K562 (cell line): ENCODE results near the gene MRPL2. TPM values are rescaled to one million over a fixed set of nuclear protein-coding genes. Genes with fewer than 3 reads are reported as not detected.

Experiments
- CHCHD3 ChIP-seq: fragments of 250-450 bp; sonication (Bioruptor Pico); IDR thresholded peaks from 2 replicates; pipeline ENCODE4 v2.1.2; 2022; ENCODE audit warnings: mild to moderate bottlenecking
- EGR1 ChIP-seq: fragments of 450-650 bp; conservative IDR thresholded peaks from 2 replicates; pipeline ENCODE4 v1.6.1; 2017; ENCODE audit warnings: mild to moderate bottlenecking
- ELF2 ChIP-seq: fragments of 250-450 bp; sonication (Bioruptor Pico); IDR thresholded peaks from 2 replicates; pipeline ENCODE4 v1.5.0; 2021; ENCODE audit warnings: mild to moderate bottlenecking
- JUN ChIP-seq, 2 experiments: sonication (generic) in 1 of 2; formaldehyde crosslinking in 1 of 2; IDR thresholded peaks; 2 replicates each; pipeline versions ENCODE4 v1.6.1 to v1.8.0; 2012 to 2022; ENCODE audit warnings: borderline replicate concordance in 2 of 2, mild to moderate bottlenecking in 2 of 2, improper control_type of control experiment in 1 of 2, low read depth in 1 of 2, low read length in 1 of 2, missing genetic modification reagents in 1 of 2
- MED1 ChIP-seq: sonication (generic); formaldehyde crosslinking; IDR thresholded peaks from 2 replicates; pipeline ENCODE4 v1.8.1; 2023; ENCODE audit warnings: missing genetic modification reagents, borderline replicate concordance
- NCOA4 ChIP-seq: fragments of 450-650 bp; IDR thresholded peaks from 2 replicates; pipeline ENCODE4 v1.6.1; 2018; ENCODE audit warnings: mild to moderate bottlenecking; ENCODE audit not compliant: partially characterized antibody
- NFIC ChIP-seq: fragments of 450-650 bp; IDR thresholded peaks from 2 replicates; pipeline ENCODE4 v1.6.1; 2017; ENCODE audit warnings: mild to moderate bottlenecking, inconsistent platforms
- SPI1 ChIP-seq: IDR thresholded peaks from 2 replicates; pipeline ENCODE4 v1.6.1; 2011; ENCODE audit warnings: low read depth, low read length, control low read depth, borderline replicate concordance
- TEAD1 ChIP-seq, 2 experiments: fragments of 450-650 bp in 1 of 2; sonication (generic) in 1 of 2; formaldehyde crosslinking; IDR thresholded peaks; 2 replicates each; pipeline versions ENCODE4 v1.4.0 to v1.8.0; 2020 to 2022; ENCODE audit warnings: mild to moderate bottlenecking in 2 of 2, missing genetic modification reagents in 1 of 2
- TOE1 ChIP-seq, 2 experiments: fragments of 450-650 bp in 1 of 2; sonication (generic) in 1 of 2; formaldehyde crosslinking in 1 of 2; IDR thresholded peaks; 2 replicates each; pipeline versions ENCODE4 v1.7.1 to v1.8.0; 2016 to 2022; ENCODE audit warnings: borderline replicate concordance in 2 of 2, mild to moderate bottlenecking in 2 of 2, antibody characterized with exemption in 1 of 2, inconsistent platforms in 1 of 2, low read depth in 1 of 2, missing genetic modification reagents in 1 of 2, moderate library complexity in 1 of 2
- ZFX ChIP-seq: sonication (generic); formaldehyde crosslinking; IDR thresholded peaks from 2 replicates; pipeline ENCODE4 v1.8.0; 2022; ENCODE audit warnings: mild to moderate bottlenecking, missing genetic modification reagents, moderate library complexity
- ZNF277 ChIP-seq: fragments of 250-450 bp; sonication (Bioruptor Pico); IDR thresholded peaks from 2 replicates; pipeline ENCODE4 v1.8.0; 2022; ENCODE audit warnings: inconsistent platforms, mild to moderate bottlenecking, moderate library complexity, borderline replicate concordance
- ZNF280A ChIP-seq: fragments of 450-650 bp; IDR thresholded peaks from 2 replicates; pipeline ENCODE4 v1.6.1; 2018; ENCODE audit warnings: mild to moderate bottlenecking, low read depth; ENCODE audit not compliant: partially characterized antibody
- polyA plus RNA-seq, 8 experiments: library from polyadenylated mRNA; depleted of rRNA in 4 of 8; stranded (reverse) in 5 of 8; unstranded in 3 of 8; fragments of >200 nt; fragmentation: Nextera tagmentation in 2 of 8; fragmentation: Illumina TruSeq in 1 of 8; extraction: Ambion mirVana in 2 of 8; extraction: Trizol in 1 of 8; gene quantifications; 2 replicates each; pipeline versions ENCODE4 v1.2.1 to v1.2.3, GENCODE V29; 2011 to 2014; ENCODE audit warnings: inconsistent platforms in 1 of 8, missing spikeins in 1 of 8
- total RNA-seq, 7 experiments: library from RNA; depleted of rRNA in 6 of 7; stranded (reverse); fragments of >200 nt in 6 of 7; fragmentation: Illumina TruSeq in 2 of 7; extraction: Trizol in 2 of 7; gene quantifications; 2 replicates each; pipeline versions ENCODE4 v1.2.1 to v1.2.3, GENCODE V29; 2011 to 2021; ENCODE audit warnings: low replicate concordance in 1 of 7
- TF ChIP-seq, protein P1 (sequence below), 2 experiments: IDR thresholded peaks in 1 of 2; conservative IDR thresholded peaks in 1 of 2; 2 replicates each; pipeline ENCODE4 v1.6.1; 2016; ENCODE audit warnings: low read depth in 2 of 2, mild to moderate bottlenecking in 1 of 2, missing compliant biosample characterization in 1 of 2, missing genetic modification characterization in 1 of 2, moderate library complexity in 1 of 2

MRPL2 gene
- total and polyA plus RNA-seq, 9 of the 15 experiments (the other 6 are each of a cell fraction or from before 2014, with no cell fraction given): 63.1 to 262 (median 121) TPM

GRCh38 chr6:43076464-43077332, 17.5 kb upstream of the MRPL2 start (continued):
- TF ChIP-seq ZFX (CRISPR knock-in tag) (no peak), JUN (IDR thresholded peaks at IDR 0.05; ENCODE audit: borderline replicate concordance, low read depth, low read length) (no peak), JUN (CRISPR knock-in tag; IDR thresholded peaks at IDR 0.05; ENCODE audit: borderline replicate concordance) (0 out of 2 replicates have a peak, but pooled peaks have one; percentile 44), CHCHD3 (CRISPR knock-in tag) (no peak), TOE1 (IDR thresholded peaks at IDR 0.05; ENCODE audit: borderline replicate concordance) (no peak), TOE1 (CRISPR knock-in tag; IDR thresholded peaks at IDR 0.05; ENCODE audit: borderline replicate concordance, low read depth) (no peak), NFIC (no peak), MED1 (no peak), EGR1 (no peak), ZNF277 (CRISPR knock-in tag) (no peak), TEAD1 (CRISPR knock-in tag; IDR thresholded peaks at IDR 0.05) (no peak), NCOA4 (no peak), ELF2 (CRISPR knock-in tag) (no peak), SPI1 (no peak), ZNF280A (no peak)
- TF ChIP-seq, protein P1, sequence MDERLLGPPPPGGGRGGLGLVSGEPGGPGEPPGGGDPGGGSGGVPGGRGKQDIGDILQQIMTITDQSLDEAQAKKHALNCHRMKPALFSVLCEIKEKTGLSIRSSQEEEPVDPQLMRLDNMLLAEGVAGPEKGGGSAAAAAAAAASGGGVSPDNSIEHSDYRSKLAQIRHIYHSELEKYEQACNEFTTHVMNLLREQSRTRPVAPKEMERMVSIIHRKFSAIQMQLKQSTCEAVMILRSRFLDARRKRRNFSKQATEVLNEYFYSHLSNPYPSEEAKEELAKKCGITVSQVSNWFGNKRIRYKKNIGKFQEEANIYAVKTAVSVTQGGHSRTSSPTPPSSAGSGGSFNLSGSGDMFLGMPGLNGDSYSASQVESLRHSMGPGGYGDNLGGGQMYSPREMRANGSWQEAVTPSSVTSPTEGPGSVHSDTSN (CRISPR knock-in tag; IDR thresholded peaks at IDR 0.05; ENCODE audit: low read depth): no peak
- TF ChIP-seq, protein P1 (tag; conservative IDR thresholded peaks at IDR 0.05; ENCODE audit: low read depth): no peak
